HG03097 (cell line): Measurements from ENCODE around the gene ING1.
"Not testable (repeated sequence)": the region's sequence is repeated elsewhere in the genome, so short reads cannot be mapped to it uniquely, and the experiment has no call there.

Experiments used
- ATAC-seq: cut with Tn5 transposase; IDR thresholded peaks from one replicate; pipeline ENCODE4 v1.9.1; 2021; ENCODE audit not compliant: unreplicated experiment, low FRiP score

The ING1 gene

DNA sequence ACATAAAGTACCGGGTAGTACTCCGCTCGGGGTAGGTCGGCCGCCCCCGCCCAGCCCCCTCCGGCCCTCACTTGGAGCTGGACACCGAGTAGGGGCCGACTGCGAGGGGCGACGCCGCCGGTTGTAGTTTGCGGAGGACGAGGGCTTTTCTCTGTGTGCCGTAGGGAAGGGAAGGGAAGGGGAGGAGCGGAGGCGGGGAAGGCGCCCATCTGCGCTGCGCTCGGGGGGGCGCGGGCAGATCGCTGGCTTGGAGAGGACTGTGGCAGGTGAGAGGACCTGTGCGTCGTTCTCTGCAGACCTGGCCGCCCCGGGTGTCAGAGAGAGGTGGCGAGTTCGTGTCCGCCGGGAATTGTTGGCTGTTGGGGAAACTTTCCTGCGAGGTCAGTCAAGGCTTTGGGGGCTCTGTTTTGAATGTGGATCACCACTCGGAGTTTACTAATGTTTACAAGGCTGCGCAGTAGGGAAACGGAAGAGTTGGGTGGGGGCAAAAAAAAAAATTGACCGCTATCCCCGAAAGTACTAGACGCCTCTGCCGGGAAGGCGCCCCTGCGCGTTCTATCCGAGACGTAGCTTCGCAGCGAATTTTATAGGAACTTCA is 1.4 kb downstream of the ING1 start:
- ATAC-seq = peak; percentile 0

DNA sequence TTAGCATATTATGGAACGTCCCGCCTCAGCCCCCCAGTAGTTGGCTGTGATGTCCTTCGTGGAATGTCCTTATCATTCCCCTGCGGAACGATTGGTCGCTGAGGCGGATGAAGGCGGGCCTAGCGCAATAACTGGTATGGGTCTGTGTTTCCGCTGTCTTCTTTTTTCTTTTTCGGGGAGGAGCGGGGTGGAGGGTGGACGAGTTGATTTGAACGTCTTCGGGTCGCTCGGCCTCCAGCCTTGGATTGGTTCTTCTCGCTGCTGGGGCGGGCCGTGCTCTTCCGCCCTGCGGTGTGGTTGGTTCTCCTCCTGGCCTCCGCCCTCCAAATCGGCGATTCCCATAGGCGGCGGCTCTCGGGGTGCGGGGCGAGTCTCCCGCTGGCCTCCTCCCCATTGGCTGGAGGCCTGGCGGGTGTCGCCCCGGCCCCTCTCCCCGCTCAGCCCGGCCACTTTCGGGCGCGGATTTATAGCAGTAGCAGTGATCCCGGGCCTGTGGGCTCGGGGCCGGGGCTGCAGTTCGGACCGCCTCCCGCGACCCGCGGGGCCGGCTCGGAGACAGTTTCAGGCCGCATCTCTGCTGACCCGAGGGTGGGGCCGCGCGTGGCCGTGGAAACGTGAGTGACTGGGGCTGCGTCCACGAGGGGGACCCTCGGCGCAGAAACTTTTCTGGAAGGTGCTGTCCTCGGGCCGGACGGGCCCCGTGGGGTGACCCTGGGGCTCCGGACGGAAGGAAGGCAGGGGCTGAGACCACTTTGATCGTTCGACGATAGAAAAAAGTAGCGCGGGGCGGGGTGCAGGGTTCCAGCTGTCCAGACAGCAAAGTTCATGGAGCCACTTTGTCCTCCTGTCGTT is 2.1 kb downstream of the ING1 start:
- peak; percentile 50 for ATAC-seq

- ATAC-seq = no peak
Measured at GRCh38 chr13:110716247-110716515, 2.7 kb downstream of the ING1 start.

GRCh38 chr13:110719036-110719710 is 5.7 kb downstream of the ING1 start:
- ATAC-seq = no peak

- no peak for ATAC-seq
Measured at GRCh38 chr13:110722971-110723370, 9.5 kb downstream of the ING1 start.

GRCh38 chr13:110723598-110723997 is 10.1 kb downstream of the ING1 start:
- no peak for ATAC-seq

- not testable (repeated sequence) for ATAC-seq
Measured at GRCh38 chr13:110726153-110726552, 12.7 kb downstream of the ING1 start.

DNA sequence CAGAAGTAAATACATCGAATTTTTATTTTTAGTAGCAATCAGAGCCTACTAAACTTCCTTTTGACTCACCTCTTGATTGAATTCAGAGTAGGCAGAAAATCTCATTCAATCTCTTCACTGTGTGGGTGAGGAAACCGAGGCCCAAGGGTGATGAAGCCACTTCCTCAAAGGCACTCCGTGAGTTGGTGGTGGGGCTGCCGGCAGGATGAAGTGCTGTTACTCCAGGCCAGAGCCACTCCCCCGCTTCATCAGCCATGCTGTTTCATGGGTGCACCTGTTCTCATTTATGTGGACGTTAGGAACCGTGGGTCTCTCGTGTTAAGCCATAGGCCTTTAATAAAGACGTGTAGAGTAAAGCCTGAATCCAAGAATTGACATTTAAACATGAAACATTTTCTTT is 13.2 kb downstream of the ING1 start:
- ATAC-seq = no peak

DNA sequence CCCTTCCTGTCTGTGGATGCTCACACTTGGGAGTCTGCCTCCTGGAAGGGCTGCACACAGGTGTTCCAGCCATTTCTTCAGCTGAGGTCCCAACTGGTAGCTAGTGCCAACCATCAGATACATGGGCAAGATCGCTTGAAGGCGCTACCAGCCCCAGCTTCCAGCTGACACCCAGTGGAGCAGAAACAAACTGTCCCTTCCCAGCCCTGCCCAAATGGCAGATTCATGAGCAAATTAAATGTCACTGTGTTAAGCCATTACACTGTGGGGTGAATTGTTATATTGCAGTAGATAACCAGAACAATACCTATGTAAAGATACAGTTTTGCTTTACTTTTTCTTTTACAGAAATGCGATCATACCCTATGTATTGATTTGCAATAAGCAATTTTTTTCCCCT is 17.6 kb downstream of the ING1 start:
- no peak for ATAC-seq

DNA sequence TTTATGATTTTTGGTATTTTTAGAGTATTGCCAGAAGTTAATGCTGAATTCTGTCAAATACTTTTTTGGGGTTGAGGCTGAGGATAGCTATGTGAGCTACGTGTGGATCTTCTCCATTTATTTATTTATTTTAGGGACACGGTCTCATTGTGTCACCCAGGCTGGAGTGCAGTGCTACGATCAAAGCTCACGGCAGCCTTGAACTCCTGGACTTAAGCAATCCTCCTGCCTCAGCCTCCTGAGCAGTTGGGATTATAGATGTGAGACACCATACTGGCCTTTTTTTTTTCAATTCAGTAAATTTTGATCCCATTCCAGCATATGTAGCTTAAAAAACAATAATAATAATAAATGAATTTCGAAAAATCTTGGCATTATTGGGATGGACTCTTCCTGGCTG is 21.1 kb downstream of the ING1 start:
- ATAC-seq = no peak

DNA sequence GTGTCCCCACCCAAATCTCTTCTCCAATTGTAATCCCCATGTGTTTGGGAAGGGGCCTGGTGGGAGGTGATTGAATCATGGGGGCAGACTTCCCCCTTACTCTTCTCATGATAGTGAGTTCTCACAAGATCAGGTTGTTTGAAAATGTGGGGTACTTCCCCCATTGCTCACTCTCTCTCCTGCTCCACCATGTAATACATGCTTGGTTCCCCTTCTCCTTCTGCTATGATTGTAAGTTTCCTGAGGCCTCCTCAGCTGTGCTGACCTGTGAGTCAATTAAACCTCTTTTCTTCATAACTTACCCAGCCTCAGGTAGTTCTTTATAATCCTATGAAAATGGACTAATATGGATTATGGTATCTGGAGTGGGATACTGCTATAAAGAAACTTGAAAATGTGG is 24.1 kb downstream of the ING1 start:
- no peak for ATAC-seq

DNA sequence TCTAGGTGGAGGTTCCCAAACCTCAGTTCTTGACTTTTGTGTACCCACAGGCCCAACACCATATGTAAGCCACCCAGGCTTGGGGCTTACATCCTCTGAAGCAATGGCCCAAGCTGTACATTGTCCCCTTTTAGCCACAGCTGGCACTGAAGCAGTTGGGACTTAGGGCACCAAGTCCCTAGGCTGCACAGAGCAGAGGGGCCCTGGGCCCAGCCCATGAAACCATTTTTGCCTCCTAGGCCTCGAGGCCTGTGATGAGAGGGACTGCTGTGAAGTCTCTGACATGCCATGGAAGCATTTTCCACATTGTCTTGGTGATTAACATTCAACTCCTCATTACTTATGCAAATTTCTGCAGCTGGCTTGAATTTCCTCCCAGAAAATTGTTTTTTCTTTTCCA is 30.2 kb downstream of the ING1 start:
- ATAC-seq = no peak

DNA sequence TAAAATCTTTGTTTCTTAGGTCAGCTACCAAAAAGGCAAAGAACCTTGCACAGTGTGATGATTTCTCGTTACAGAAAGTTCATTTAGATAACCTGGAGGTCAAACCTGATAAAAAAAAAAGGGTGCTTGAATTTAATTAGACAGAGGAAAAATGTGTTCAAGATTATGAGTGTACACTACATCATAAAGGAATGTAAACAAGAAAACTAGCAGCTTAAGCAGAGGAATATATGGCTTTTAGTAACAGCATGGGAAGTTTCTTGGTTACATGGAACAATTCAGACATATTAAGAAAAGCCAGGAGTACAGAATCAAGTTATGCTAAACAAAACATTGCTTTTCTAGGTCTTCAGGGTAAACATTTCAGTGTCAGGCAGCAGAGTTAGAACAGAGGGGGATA is 32.9 kb downstream of the ING1 start:
- ATAC-seq = no peak

- no peak for ATAC-seq
Measured at GRCh38 chr13:110748271-110748670, 34.8 kb downstream of the ING1 start.

DNA sequence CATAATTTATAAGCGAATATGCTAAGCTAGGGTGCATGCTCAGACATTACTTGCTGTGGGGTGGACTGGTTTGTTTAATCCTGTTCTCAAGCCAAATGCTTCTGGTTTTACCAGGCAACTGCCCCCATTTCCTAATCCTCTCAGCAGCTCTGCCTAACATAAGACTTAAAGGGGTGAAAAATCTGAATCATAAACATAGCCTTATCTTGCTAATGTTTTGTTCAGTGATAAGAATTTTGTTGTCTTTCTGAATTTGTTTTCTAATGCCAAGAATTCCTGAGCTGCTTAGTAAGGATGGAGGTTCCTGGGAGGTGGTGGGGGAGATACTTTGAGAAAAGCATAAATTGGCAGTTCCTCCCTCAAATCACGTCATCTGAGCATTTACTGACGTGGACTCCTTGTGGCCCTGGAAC is 42.7 kb downstream of the ING1 start:
- no peak for ATAC-seq

DNA sequence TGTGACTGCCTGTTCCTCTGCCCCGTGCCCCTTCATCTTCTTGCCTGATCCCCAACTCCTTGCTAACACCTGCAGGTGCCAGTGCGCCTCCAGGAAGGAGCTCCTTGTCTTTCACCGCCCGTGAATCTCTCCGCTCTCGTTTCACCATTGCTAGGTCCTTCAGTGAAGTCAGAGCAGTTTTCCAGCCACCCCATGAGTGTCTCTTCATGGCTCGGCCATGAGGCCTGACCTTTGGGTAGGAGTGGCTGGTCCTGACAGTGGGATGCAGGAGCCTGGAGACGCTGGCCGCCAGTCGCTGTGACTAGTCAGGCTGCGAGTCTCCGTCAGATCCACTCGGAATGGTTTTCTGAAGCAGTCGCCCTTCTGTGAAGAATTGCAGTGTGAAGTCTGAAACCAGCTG is 43.8 kb downstream of the ING1 start:
- ATAC-seq = no peak

- ATAC-seq = no peak
Measured at GRCh38 chr13:110758195-110758805, 44.8 kb downstream of the ING1 start.

DNA sequence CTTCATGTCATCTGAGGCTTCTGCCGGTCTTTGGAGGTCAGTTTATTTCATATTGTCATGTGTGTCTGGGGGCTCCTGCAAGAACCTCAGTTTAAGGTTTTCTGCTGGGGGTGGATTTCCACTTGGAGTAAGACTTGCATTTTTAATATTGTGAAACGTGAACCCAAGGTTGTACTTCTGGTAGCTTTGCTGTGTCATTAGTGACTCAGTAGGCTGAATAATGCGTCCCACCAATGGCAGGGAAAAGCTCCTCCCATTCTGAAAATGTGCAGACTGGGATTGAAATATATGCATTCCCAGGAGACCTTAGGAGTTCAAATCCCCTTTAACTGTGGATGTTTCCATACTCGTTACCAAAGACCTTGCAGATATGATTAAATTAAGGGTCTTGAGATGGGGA is 46.2 kb downstream of the ING1 start:
- ATAC-seq = no peak

DNA sequence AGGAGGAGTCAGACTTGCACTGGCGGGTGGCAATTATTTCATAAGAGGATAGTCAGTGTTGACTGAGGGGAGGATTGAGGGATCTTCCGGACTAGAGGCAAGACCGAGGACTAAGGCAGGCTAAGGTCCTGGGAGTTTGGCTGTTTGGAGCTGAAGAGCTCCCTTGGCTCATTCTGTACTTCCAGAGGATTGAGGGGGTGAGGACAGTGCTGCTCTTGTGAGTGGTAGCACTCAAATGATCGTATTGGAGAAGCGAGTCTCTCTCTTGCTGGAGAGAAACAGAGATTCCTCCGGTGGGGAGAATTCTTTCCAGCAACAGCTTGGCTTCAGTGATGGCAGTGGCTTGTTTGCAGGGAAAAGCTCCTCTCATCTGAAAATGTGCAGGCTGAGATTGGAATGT is 47.1 kb downstream of the ING1 start:
- no peak for ATAC-seq

GRCh38 chr13:110766671-110767430 is 53.4 kb downstream of the ING1 start:
- ATAC-seq = no peak

- no peak for ATAC-seq
Measured at GRCh38 chr13:110767476-110767875, 54.0 kb downstream of the ING1 start.
